Measurements from ENCODE around the gene ABCD1.

Gene ABCD1

DNA sequence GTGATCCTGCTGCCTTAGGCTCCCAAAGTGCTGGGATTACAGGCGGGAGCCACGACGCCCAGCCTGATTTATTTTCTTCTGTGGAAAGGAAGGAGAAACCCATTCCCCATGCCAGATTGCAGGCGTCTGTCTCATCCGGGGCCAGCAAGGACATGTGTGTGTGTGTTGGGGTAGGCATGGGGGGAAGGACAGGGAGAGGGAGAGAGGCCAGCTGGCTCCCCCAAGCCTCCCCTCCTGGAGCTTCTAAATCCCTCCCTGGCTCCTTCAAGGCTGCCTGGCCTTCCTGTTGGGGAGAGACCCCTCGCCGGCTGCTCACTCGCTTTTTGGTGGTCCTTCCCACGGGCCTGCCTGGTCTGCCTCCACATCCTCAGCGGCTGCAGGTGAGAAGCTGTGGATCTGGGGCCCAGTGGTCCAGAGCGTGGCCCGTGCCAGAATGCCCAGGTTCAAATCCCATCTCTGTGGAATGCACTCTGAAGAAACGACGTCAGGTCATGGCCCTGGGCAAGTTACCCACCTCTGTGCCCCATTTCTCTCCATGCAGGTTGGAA is 38.0 kb downstream of the ABCD1 start:
- Histone ChIP-seq H3K27me3 (no peaks in the 10 kb centered on the region), H3K9me3 (no peaks in the 10 kb centered on the region), H3K27ac (no peak overlapping the region), H3K36me3 (no peaks in the 10 kb centered on the region), H3K4me1 (peaks cover 0 to 22% (median 5%) of the 10 kb centered on the region in 4 donors), H3K4me3 (no peak overlapping the region)
- intact Hi-C loops (cut with DNase I; ENCODE audit: low total_unique reads), result no loop called here
- TF ChIP-seq, protein P1, sequence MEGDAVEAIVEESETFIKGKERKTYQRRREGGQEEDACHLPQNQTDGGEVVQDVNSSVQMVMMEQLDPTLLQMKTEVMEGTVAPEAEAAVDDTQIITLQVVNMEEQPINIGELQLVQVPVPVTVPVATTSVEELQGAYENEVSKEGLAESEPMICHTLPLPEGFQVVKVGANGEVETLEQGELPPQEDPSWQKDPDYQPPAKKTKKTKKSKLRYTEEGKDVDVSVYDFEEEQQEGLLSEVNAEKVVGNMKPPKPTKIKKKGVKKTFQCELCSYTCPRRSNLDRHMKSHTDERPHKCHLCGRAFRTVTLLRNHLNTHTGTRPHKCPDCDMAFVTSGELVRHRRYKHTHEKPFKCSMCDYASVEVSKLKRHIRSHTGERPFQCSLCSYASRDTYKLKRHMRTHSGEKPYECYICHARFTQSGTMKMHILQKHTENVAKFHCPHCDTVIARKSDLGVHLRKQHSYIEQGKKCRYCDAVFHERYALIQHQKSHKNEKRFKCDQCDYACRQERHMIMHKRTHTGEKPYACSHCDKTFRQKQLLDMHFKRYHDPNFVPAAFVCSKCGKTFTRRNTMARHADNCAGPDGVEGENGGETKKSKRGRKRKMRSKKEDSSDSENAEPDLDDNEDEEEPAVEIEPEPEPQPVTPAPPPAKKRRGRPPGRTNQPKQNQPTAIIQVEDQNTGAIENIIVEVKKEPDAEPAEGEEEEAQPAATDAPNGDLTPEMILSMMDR (IDR thresholded peaks at IDR 0.05), result no peak
- no peak for DNase-seq

DNA sequence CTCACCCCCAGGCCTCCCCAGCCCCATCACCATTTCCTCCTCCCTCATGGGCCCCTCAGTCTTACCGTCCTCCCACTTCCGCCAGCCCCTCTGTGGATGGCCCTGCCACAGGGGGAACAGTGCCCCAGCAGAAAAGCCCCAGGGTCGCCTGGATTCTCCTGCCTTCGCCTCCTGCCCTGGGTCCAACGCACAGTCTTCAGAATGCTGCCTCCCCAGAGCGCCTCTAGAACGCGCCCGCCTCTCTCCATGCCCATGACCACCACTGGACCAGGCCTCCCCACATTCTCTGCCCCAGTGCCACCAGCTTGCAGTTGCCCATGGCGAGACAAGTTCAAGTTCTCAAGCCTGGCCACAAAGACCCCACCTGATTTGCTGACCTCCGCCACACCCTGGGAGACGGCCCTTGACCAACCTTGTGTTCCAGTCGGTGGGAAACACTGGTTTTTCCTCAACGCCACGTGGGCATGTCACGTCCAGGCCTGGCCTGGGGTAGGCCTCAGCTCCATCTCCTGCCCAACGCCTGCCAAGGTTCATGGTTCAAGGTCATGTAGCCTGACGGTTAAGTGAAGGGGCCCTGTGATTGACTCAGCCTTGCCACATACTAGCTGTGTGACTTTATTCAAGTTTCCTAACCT is 38.8 kb downstream of the ABCD1 start:
- DNase-seq, result peak in 1 of 2 donors; percentile 38
- H3K27ac ChIP-seq, result no peak overlapping the region
- H3K4me1 ChIP-seq, result peaks cover 0 to 22% (median 5%) of the 10 kb centered on the region in 4 donors
- no peak overlapping the region for H3K4me3 ChIP-seq
- H3K36me3 ChIP-seq, result no peaks in the 10 kb centered on the region
- no peaks in the 10 kb centered on the region for H3K9me3 ChIP-seq
- intact Hi-C loops (cut with DNase I; ENCODE audit: low total_unique reads), result no loop called here
- H3K27me3 ChIP-seq, result no peaks in the 10 kb centered on the region
- TF ChIP-seq, protein P1 (IDR thresholded peaks at IDR 0.05), result no peak

DNA sequence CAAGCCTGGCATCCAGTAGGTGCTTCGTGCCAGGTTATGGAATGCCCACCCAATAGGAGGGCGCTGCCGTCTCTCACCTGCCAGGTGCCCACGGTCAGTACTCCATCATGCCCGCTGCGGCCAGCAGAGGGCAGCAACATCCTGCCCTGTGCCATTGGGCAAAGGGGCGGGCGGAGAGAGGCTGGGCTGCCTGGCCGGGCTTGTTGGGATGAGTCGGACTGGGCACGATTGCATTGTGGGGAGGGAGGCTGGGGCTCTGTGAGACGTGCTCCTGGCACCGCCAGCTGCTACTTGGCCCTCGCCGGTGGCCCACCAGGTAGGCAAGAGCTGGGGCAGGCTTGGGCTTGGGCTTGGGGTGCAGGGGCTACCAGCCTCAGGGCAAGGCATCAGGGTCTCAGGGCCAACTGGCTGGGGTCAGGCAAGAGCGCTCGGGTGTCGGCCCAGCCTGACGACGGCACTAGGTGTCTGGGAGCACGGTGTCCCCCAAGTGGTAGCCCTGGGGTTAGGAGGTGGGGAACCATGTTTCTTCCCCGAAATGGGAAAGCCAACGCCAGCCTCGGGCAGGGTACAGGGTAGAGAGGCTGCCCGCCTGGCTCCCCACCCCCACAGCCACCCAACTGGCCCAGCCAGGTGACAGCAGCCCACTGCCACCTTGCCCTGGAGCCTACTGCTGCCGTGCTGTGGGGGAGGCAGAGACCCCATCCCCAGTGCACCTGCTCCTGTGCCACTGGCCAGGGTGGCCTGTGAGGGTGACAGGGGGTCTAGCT is 39.5 kb downstream of the ABCD1 start, which contains the start of gene PLXNB3:
PLXNB3 (plus strand) TSS at position 261 of the 767 bp plus-strand sequence. CDS start 1,287 bp downstream, outside the sequence.
- DNase-seq, result peak; percentile 74 to 86
- peak within 1 kb of the TSS; percentile 30 to 44 for H3K4me3 ChIP-seq
- peaks cover 0 to 22% (median 5%) of the 10 kb centered on the region in 4 donors for H3K4me1 ChIP-seq
- TF ChIP-seq, protein P1 (IDR thresholded peaks at IDR 0.05), result peak; percentile 67 to 77
- H3K27ac ChIP-seq, result peak within 1 kb of the TSS in 1 of 2 donors; percentile 47
- H3K9me3 ChIP-seq, result no peaks in the 10 kb centered on the region
- H3K27me3 ChIP-seq, result no peaks in the 10 kb centered on the region
- peaks cover 0 to 5% (median 0%) of the 10 kb centered on the region in 3 donors for H3K36me3 ChIP-seq
- intact Hi-C loops (cut with DNase I; ENCODE audit: low total_unique reads), result no loop called here

DNA sequence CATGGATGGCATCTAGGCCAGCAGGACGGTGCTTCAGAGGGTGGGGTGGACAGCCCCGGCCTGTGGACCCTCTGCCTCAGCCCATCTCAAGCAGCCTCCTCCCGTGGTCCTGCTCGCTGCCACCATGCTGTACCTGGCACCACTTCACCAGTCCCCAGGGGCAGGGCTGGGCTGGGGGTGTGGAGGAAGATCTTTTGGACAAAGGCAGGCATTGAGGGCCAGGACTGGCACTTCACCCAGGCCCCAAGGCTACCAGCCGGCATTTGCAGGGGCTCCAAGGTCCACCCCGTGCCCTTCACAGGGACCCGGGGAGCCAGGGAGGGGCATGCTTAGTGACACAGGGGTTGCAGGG is 40.1 kb downstream of the ABCD1 start:
- Histone ChIP-seq H3K36me3 (peaks cover 0 to 11% (median 0%) of the 10 kb centered on the region in 3 donors), H3K27me3 (no peaks in the 10 kb centered on the region), H3K27ac (peak overlapping the region in 1 of 2 donors; percentile 47), H3K4me1 (peaks cover 0 to 22% (median 5%) of the 10 kb centered on the region in 4 donors), H3K4me3 (peak overlapping the region; percentile 30 to 44), H3K9me3 (no peaks in the 10 kb centered on the region)
- no peak for DNase-seq
- intact Hi-C loops (cut with DNase I; ENCODE audit: low total_unique reads), result loop anchor here (5.0 kb wide), 1 partner anchor 188 kb away; no protein-coding TSS in a partner anchor
- TF ChIP-seq, protein P1 (IDR thresholded peaks at IDR 0.05), result no peak

DNA sequence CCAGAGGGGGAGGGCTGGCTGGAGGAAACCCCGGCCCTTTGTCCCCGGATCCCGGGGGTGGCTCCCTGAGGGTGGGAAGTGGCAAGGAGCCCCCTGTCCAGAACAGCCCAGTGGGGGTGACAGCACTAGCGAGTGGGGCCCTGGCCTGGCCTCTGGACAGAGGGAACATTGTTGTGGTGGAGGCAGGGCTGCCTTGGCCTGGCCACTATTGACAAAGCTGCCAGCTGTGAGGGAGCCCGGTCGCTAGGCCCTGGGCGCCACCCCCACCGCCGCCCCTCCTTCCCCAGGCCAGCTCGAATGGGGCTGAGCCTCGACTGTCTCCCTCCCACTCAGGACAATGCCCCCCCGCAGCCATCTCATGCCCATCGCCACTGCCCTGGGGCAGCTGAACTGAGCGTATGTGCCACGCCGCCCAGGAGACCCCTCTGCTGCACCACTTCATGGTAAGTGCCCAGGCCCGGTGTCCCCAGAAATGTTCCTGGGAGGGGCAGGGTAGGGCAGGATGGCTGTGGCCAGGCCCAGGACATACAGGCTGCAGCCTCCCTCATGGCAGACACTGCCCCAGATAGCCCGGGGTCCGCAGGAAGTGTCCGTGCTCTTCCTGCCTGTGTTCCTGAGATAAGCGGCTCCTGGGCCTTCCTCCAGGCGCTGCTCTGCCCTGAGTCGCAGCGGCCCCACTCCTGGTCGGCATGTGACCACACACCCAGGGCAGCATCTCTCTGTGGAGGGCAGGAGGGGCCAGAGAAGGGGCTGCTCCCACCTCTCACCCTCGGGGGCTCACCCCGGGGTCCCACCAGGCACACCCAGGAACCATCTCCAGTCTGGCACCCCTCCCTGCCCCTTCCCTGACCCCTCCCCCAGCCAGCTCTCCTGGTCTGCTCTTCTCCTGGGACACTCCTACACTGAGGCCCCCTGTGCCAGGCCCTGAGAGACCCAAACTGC is 40.8 kb downstream of the ABCD1 start:
- intact Hi-C loops (cut with DNase I; ENCODE audit: low total_unique reads), result loop anchor here (5.0 kb wide), 1 partner anchor 187 kb away; no protein-coding TSS in a partner anchor
- H3K4me3 ChIP-seq, result peak overlapping the region; percentile 30 to 44
- H3K27me3 ChIP-seq, result no peaks in the 10 kb centered on the region
- H3K27ac ChIP-seq, result peak overlapping the region; percentile 44 to 47
- H3K4me1 ChIP-seq, result peaks cover 0 to 22% (median 5%) of the 10 kb centered on the region in 4 donors
- DNase-seq, result no peak
- TF ChIP-seq, protein P1 (IDR thresholded peaks at IDR 0.05), result no peak
- H3K36me3 ChIP-seq, result peaks cover 0 to 16% (median 0%) of the 10 kb centered on the region in 3 donors
- no peaks in the 10 kb centered on the region for H3K9me3 ChIP-seq
